SK-N-SH (cell line): ENCODE data around the gene STX19. TPM values are rescaled to one million over a fixed set of nuclear protein-coding genes. Genes with fewer than 3 reads are reported as not detected.

Experiments
- CTCF ChIA-PET: fragments of 300-600, 350-600 bp; formaldehyde crosslinking; extraction: SDS; loops from one replicate; lab custom pipeline; 2021; lab: Yijun Ruan, JAX
- POLR2A ChIA-PET: fragments of 350-600 bp; sonication (Branson Sonifier 250); formaldehyde crosslinking; extraction: SDS; loops from one replicate; lab custom pipeline; 2020; ENCODE audit warnings: antibody characterized with exemption, inconsistent platforms; lab: Yijun Ruan, JAX
- DNase-seq: peaks from one replicate; pipeline ENCODE4 v3.0.0; 2012
- H2AFZ ChIP-seq: fragments of 200-600 bp; sonication (generic); 2 replicates; pipeline ENCODE4 v1.8.1; 2016; ENCODE audit warnings: antibody characterized with exemption, mild to moderate bottlenecking, low read depth
- H3F3A ChIP-seq: fragments of 200-600 bp; sonication (generic); replicated peaks from 2 replicates; pipeline ENCODE3; 2016; ENCODE audit warnings: antibody characterized with exemption, mild to moderate bottlenecking; ENCODE audit not compliant: insufficient read depth
- H3K27ac ChIP-seq, 2 experiments: fragments of 200-500 bp in 1 of 2; fragments of 200-600 bp in 1 of 2; sonication (Bioruptor generic) in 1 of 2; sonication (generic), shearing (Covaris generic) in 1 of 2; 2 replicates each; pipeline versions ENCODE4 v1.5.1 to v1.6.1; 2014 to 2016; ENCODE audit warnings: low read depth in 2 of 2, inconsistent platforms in 1 of 2, low read length in 1 of 2, mild to moderate bottlenecking in 1 of 2, mixed read lengths in 1 of 2
- H3K27me3 ChIP-seq: fragments of 200-600 bp; sonication (generic), shearing (Covaris generic); 2 replicates; pipeline ENCODE4 v1.6.1; 2016; ENCODE audit warnings: mixed run types; ENCODE audit not compliant: insufficient read depth
- H3K36me3 ChIP-seq, 2 experiments: fragments of 200-500 bp in 1 of 2; fragments of 200-600 bp in 1 of 2; sonication (Bioruptor generic) in 1 of 2; sonication (generic) in 1 of 2; replicated peaks in 1 of 2; 2 replicates each; pipeline versions ENCODE3 to v1.5.1; 2014 to 2016; ENCODE audit warnings: low read length in 1 of 2, mild to moderate bottlenecking in 1 of 2; ENCODE audit not compliant: insufficient read depth in 2 of 2, control insufficient read depth in 1 of 2
- H3K4me1 ChIP-seq, 2 experiments: fragments of 200-500 bp in 1 of 2; fragments of 200-600 bp in 1 of 2; sonication (Bioruptor generic) in 1 of 2; sonication (generic), shearing (Covaris generic) in 1 of 2; 2 replicates each; pipeline versions ENCODE4 v1.5.1 to v1.6.1; 2014 to 2016; ENCODE audit warnings: low read depth in 1 of 2, low read length in 1 of 2, mixed run types in 1 of 2; ENCODE audit not compliant: insufficient read depth in 2 of 2, control insufficient read depth in 1 of 2
- H3K4me2 ChIP-seq: fragments of 200-600 bp; sonication (generic), shearing (Covaris generic); 2 replicates; pipeline ENCODE4 v1.6.1; 2017; ENCODE audit warnings: mixed run types
- H3K4me3 ChIP-seq, 2 experiments: fragments of 200-500 bp in 1 of 2; fragments of 200-600 bp in 1 of 2; sonication (Bioruptor generic) in 1 of 2; sonication (generic), shearing (Covaris generic) in 1 of 2; 2 replicates each; pipeline versions ENCODE4 v1.5.1 to v1.8.1; 2014 to 2016; ENCODE audit warnings: low read depth in 2 of 2, inconsistent platforms in 1 of 2, low read length in 1 of 2, mild to moderate bottlenecking in 1 of 2, mixed read lengths in 1 of 2, moderate library complexity in 1 of 2
- H3K79me2 ChIP-seq: fragments of 200-600 bp; sonication (generic); 2 replicates; pipeline ENCODE4 v1.8.1; 2017; ENCODE audit warnings: mild to moderate bottlenecking; ENCODE audit not compliant: insufficient read depth
- H3K9ac ChIP-seq: fragments of 200-600 bp; sonication (generic); 2 replicates; pipeline ENCODE4 v1.6.1; 2017; ENCODE audit warnings: mixed run types
- H3K9me2 ChIP-seq: fragments of 200-600 bp; sonication (generic); 2 replicates; pipeline ENCODE4 v1.6.1; 2017; ENCODE audit warnings: mixed run types
- H3K9me3 ChIP-seq: fragments of 200-600 bp; sonication (generic); 2 replicates; pipeline ENCODE4 v1.6.1; 2017; ENCODE audit warnings: mixed run types, mild to moderate bottlenecking, moderate library complexity
- H4K20me1 ChIP-seq: fragments of 200-600 bp; sonication (generic); 2 replicates; pipeline ENCODE4 v1.6.1; 2017; ENCODE audit warnings: mild to moderate bottlenecking, mixed run types; ENCODE audit not compliant: insufficient read depth
- CHD2 ChIP-seq: fragments of 150-350 bp; IDR thresholded peaks from 2 replicates; pipeline ENCODE4 v1.6.1; 2018; ENCODE audit warnings: low read length; ENCODE audit not compliant: partially characterized antibody
- ELF1 ChIP-seq: IDR thresholded peaks from 2 replicates; pipeline ENCODE4 v1.4.0; 2012
- EZH2phosphoT487 ChIP-seq: fragments of 200-600 bp; sonication (generic); IDR thresholded peaks from 2 replicates; pipeline ENCODE4 v1.6.1; 2017; ENCODE audit warnings: low read depth, mixed run types, mild to moderate bottlenecking, antibody characterized with exemption, moderate library complexity, borderline replicate concordance
- GABPA ChIP-seq: IDR thresholded peaks from 2 replicates; pipeline ENCODE4 v1.4.0; 2012; ENCODE audit warnings: low read depth, mild to moderate bottlenecking
- MXI1 ChIP-seq: IDR thresholded peaks from 2 replicates; pipeline ENCODE4 v1.6.1; 2012; ENCODE audit warnings: mild to moderate bottlenecking, low read depth, low read length, improper control_type of control experiment
- RAD21 ChIP-seq: IDR thresholded peaks from 2 replicates; pipeline ENCODE4 v1.6.1; 2012; ENCODE audit warnings: mild to moderate bottlenecking, low read length
- RCOR1 ChIP-seq: fragments of 150-350 bp; IDR thresholded peaks from 2 replicates; pipeline ENCODE4 v1.6.1; 2017; ENCODE audit warnings: antibody characterized with exemption, low read length
- TAF1 ChIP-seq: IDR thresholded peaks from 2 replicates; pipeline ENCODE4 v1.6.1; 2012; ENCODE audit warnings: low read depth, mild to moderate bottlenecking, low read length, moderate library complexity, borderline replicate concordance
- TCF12 ChIP-seq: IDR thresholded peaks from 2 replicates; pipeline ENCODE4 v1.4.0; 2012
- WGBS: methylation state at CpG from one replicate; pipeline ENCODE4 v1.1.6; 2017; ENCODE audit warnings: low lambda C conversion rate; 5-methylcytosine and 5-hydroxymethylcytosine counted together
- polyA plus RNA-seq, 3 experiments: library from polyadenylated mRNA; depleted of rRNA; stranded (reverse); fragments of >200 nt; gene quantifications; 2 replicates each; pipeline ENCODE4 v1.2.3, GENCODE V29; 2012
- TF ChIP-seq, protein P1 (sequence below): IDR thresholded peaks from 2 replicates; pipeline ENCODE4; 2012
- TF ChIP-seq, protein P2 (sequence below): fragments of 150-350 bp; IDR thresholded peaks from 2 replicates; pipeline ENCODE4 v1.6.1; 2017; ENCODE audit warnings: antibody characterized with exemption, low read length, low read depth, borderline replicate concordance
- TF ChIP-seq, protein P3 (sequence below): IDR thresholded peaks from 2 replicates; pipeline ENCODE4 v1.4.0; 2012; ENCODE audit warnings: low read depth, borderline replicate concordance

Gene STX19, protein sequence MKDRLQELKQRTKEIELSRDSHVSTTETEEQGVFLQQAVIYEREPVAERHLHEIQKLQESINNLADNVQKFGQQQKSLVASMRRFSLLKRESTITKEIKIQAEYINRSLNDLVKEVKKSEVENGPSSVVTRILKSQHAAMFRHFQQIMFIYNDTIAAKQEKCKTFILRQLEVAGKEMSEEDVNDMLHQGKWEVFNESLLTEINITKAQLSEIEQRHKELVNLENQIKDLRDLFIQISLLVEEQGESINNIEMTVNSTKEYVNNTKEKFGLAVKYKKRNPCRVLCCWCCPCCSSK
- not detected in 2 replicates for polyA plus RNA-seq (2012; rRNA removed)
- not detected in 2 replicates for polyA plus RNA-seq (2012; cell fraction: cytosol; rRNA removed)
- polyA plus RNA-seq (2012; cell fraction: nucleus; rRNA removed): not detected in 2 replicates

DNA sequence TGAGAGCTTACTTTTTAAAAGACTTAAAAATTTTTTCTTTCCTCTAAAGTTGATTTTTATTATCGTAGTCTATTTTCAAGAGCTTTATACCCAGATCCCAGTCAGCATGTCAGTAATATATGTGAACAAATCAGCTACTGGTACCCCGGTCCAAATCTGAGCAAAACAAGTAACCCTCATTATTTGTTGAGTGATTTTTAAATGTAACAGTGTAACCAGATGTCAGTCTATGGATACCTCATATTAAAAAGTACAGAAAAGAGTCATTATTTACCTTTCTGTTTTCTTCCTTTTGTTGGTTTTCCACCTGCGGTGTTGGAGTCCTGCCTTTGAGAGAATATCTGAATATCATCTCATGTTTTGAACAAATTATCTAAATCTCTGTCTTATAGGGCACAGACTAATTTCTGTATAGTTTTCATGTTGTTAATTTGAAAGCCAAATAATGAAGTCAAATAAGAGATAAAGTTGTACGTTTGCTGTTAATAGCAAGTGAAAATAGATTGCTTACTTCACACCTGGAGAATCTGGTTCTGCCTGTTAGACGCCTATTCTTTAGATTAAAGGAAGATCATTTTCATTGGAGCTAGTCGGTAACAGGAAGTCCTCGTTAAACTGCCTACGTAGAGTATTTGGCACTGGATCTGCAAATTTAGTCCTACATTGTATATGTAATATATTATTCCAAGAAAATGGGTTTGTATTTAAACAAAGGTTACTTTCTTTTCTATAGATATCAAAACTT, at the start of gene STX19:
STX19 (minus strand) TSS at position 505 of the 745 bp plus-strand sequence. CDS start 13,328 bp downstream, outside the sequence.
- POLR2A ChIA-PET: no interaction called here
- Histone ChIP-seq H3F3A (peaks cover 12% of the 10 kb centered on the region), H3K4me3 (no peak within 1 kb of the TSS), H3K9me3 (no peaks in the 10 kb centered on the region), H3K4me2 (no peak within 1 kb of the TSS), H3K9me2 (no peaks in the 10 kb centered on the region), H3K79me2 (no peaks in the 10 kb centered on the region; the same call in 1 of the 2 replicates), H3K27ac (no peak within 1 kb of the TSS), H4K20me1 (no peaks in the 10 kb centered on the region), H3K9ac (no peak within 1 kb of the TSS), H3K4me1 (no peaks in the 10 kb centered on the region; a peak in 1 of 4 replicates), H2AFZ (no peak within 1 kb of the TSS), H3K36me3 (peaks cover 0 to 6% of the 10 kb centered on the region in 2 experiments), H3K27me3 (no peaks in the 10 kb centered on the region)
- no peak for DNase-seq
- TF ChIP-seq, protein P1, sequence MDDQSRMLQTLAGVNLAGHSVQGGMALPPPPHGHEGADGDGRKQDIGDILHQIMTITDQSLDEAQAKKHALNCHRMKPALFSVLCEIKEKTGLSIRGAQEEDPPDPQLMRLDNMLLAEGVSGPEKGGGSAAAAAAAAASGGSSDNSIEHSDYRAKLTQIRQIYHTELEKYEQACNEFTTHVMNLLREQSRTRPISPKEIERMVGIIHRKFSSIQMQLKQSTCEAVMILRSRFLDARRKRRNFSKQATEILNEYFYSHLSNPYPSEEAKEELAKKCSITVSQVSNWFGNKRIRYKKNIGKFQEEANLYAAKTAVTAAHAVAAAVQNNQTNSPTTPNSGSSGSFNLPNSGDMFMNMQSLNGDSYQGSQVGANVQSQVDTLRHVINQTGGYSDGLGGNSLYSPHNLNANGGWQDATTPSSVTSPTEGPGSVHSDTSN: no peak
- TF ChIP-seq MXI1: no peak
- no peak for TF ChIP-seq RAD21
- TF ChIP-seq TCF12: no peak
- no peak for TF ChIP-seq RCOR1
- TF ChIP-seq ELF1: no peak
- TF ChIP-seq EZH2phosphoT487: no peak
- no peak for TF ChIP-seq GABPA
- TF ChIP-seq, protein P2, sequence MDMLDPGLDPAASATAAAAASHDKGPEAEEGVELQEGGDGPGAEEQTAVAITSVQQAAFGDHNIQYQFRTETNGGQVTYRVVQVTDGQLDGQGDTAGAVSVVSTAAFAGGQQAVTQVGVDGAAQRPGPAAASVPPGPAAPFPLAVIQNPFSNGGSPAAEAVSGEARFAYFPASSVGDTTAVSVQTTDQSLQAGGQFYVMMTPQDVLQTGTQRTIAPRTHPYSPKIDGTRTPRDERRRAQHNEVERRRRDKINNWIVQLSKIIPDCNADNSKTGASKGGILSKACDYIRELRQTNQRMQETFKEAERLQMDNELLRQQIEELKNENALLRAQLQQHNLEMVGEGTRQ: no peak
- CTCF ChIA-PET: interaction anchor here (1.1 to 2.5 kb wide), 3 partner anchors 9 to 41 kb away, joined by 4 to 8 read pairs (median 4); no protein-coding TSS in a partner anchor
- WGBS: 93% methylated on average over 8 of the region's 8 CpGs

DNA sequence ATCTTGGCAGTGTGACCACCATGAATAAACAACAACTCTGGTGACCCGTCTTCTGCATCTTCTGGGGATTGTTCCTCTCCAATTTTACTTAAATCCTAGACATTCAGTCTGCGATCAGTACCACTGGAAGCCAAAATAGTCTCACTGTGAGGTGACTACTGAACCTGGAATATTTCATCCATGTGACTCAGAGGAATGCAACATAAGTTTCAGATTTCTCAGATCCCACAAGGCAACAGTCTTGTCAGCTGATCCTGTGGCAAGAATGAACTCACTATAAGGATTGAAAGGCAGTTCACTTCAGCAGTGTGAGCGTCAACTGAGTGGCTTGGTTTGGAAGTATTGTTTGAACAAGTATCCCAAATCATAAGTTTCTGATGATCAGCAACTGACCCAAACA, 47.7 kb upstream of the STX19 start:
- TF ChIP-seq, protein P3, sequence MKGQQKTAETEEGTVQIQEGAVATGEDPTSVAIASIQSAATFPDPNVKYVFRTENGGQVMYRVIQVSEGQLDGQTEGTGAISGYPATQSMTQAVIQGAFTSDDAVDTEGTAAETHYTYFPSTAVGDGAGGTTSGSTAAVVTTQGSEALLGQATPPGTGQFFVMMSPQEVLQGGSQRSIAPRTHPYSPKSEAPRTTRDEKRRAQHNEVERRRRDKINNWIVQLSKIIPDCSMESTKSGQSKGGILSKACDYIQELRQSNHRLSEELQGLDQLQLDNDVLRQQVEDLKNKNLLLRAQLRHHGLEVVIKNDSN: peak; percentile 42; the same call in 1 of the 2 replicates
- TF ChIP-seq, protein P1: peak; percentile 35; the same call in 1 of the 2 replicates
- TF ChIP-seq TCF12 (peak; percentile 37; the same call in 1 of the 2 replicates), TAF1 (no peak), CHD2 (no peak)
- Histone ChIP-seq H3K27me3 (no peaks in the 10 kb centered on the region), H3K4me1 (no peaks in the 10 kb centered on the region), H3F3A (peaks cover 5% of the 10 kb centered on the region), H3K9me3 (no peaks in the 10 kb centered on the region), H3K4me3 (no peak overlapping the region), H4K20me1 (no peaks in the 10 kb centered on the region), H3K79me2 (peaks cover 31% of the 10 kb centered on the region), H2AFZ (no peak overlapping the region), H3K4me2 (no peak overlapping the region), H3K9me2 (no peaks in the 10 kb centered on the region), H3K36me3 (peaks cover 4 to 11% of the 10 kb centered on the region in 2 experiments), H3K27ac (no peak overlapping the region), H3K9ac (no peak overlapping the region)
- no peak for DNase-seq
- 88% methylated on average over 3 of the region's 3 CpGs for WGBS
- POLR2A ChIA-PET: no interaction called here
- CTCF ChIA-PET: no interaction called here
